Common myeloid progenitor, CD34-positive (primary cell): ENCODE measurements around the gene HOMER1.

ENCODE experiments used
- CTCF ChIA-PET: fragments of 350-600 bp; sonication (Branson Sonifier 250); formaldehyde crosslinking; loops from one replicate; lab custom pipeline; 2021; ENCODE audit warnings: antibody characterized with exemption; lab: Charles Lee
- POLR2A ChIA-PET: fragments of 350-600 bp; sonication (Branson Sonifier 250); formaldehyde crosslinking; loops from one replicate; lab custom pipeline; 2021; ENCODE audit warnings: antibody characterized with exemption; lab: Charles Lee
- DNase-seq, 3 donors: peaks; one replicate each; pipeline versions ENCODE4 v3.0.0 to v3.0.0-alpha.2; 2013
- H3K27ac ChIP-seq, 2 experiments: 1 replicate in 1 of 2; 2 replicates in 1 of 2; pipeline ENCODE4 v1.7.0; 2013; ENCODE audit warnings: inconsistent platforms in 2 of 2, low read length in 2 of 2, mild to moderate bottlenecking in 2 of 2, low read depth in 1 of 2, moderate library complexity in 1 of 2; ENCODE audit not compliant: severe bottlenecking in 2 of 2, insufficient read depth in 1 of 2, poor library complexity in 1 of 2
- H3K27me3 ChIP-seq, 5 experiments: replicated peaks in 2 of 5; 1 replicate in 3 of 5; 2 replicates in 2 of 5; pipeline versions ENCODE4 v1.6.1 to v1.7.0; 2013; ENCODE audit warnings: low read length in 4 of 5, mild to moderate bottlenecking in 2 of 5, moderate library complexity in 2 of 5, inconsistent platforms in 1 of 5; ENCODE audit not compliant: insufficient read depth in 5 of 5, control insufficient read depth in 4 of 5
- H3K36me3 ChIP-seq, 4 experiments: 1 replicate in 2 of 4; 2 replicates in 2 of 4; pipeline versions ENCODE4 v1.6.1 to v1.7.0; 2013; ENCODE audit warnings: low read length in 3 of 4, control low read depth in 1 of 4, mild to moderate bottlenecking in 1 of 4; ENCODE audit not compliant: control insufficient read depth in 4 of 4, insufficient read depth in 4 of 4
- H3K4me1 ChIP-seq, 4 experiments: 1 replicate in 3 of 4; 2 replicates in 1 of 4; pipeline versions ENCODE4 v1.6.1 to v1.7.1; 2013; ENCODE audit warnings: low read length in 3 of 4, mild to moderate bottlenecking in 3 of 4, control low read depth in 1 of 4, inconsistent platforms in 1 of 4, moderate library complexity in 1 of 4; ENCODE audit not compliant: control insufficient read depth in 4 of 4, insufficient read depth in 4 of 4; ENCODE audit errors: control extremely low read depth in 1 of 4
- H3K4me3 ChIP-seq, 7 experiments: 1 replicate in 4 of 7; 2 replicates in 3 of 7; pipeline versions ENCODE4 v1.5.1 to v1.7.0; 2013; ENCODE audit warnings: mild to moderate bottlenecking in 7 of 7, low read length in 6 of 7, moderate library complexity in 6 of 7, inconsistent platforms in 2 of 7, low read depth in 2 of 7, control low read depth in 1 of 7; ENCODE audit not compliant: insufficient read depth in 4 of 7, control insufficient read depth in 1 of 7; ENCODE audit errors: extremely low read depth in 1 of 7
- H3K9me3 ChIP-seq, 5 experiments: 1 replicate in 4 of 5; 2 replicates in 1 of 5; pipeline versions ENCODE4 v1.6.1 to v1.7.1; 2013; ENCODE audit warnings: low read length in 4 of 5, mild to moderate bottlenecking in 2 of 5, inconsistent platforms in 1 of 5, low read depth in 1 of 5, moderate library complexity in 1 of 5; ENCODE audit not compliant: control insufficient read depth in 4 of 5, insufficient read depth in 2 of 5; ENCODE audit errors: control extremely low read depth in 1 of 5
- WGBS: methylation state at CpG from one replicate; pipeline ENCODE4 v1.1.5; 2013; ENCODE audit not compliant: insufficient coverage; 5-methylcytosine and 5-hydroxymethylcytosine counted together

The HOMER1 gene

DNA sequence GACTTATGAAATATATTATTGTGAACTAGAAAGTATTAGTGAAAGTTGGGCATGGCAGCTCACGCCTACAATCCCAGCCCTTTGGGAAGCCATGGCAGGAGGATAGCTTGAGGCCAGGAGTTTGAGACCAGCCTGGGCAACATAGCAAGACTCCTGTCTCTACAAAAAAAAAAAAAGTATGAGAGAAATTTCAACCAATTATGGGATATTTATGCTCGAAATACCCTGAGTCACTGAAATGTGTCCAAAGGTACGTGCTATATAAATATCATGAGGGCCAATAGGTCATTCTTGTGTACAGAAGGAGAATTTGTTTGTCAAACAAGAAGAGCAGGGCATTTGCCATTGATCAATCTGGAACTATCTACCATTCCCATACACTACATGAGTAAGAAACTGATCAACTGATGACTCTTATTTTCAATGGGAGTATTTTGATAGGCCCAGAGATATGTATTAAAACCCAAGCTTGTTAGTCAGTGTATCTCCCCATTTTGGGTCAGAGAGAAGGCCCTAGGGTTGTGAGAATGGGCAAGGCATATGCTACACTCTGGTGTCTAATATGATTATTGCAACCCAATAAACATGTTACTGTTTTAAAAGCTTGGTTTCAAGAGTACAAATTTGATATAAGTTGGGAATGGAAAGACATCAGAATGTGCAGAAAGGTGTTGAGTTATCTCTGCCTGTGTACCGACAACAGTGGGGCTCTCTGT, 21.7 kb upstream of the HOMER1 start:
- ChIA-PET CTCF (interaction anchor here (0.6 kb wide), 2 partner anchors 19 to 644 kb away, joined by 3 read pairs; no protein-coding TSS in a partner anchor), POLR2A (interaction anchor here (0.7 kb wide), 1 partner anchor 39 kb away, joined by 3 read pairs; no protein-coding TSS in a partner anchor)
- no peaks in the 10 kb centered on the region for H3K4me1 ChIP-seq
- DNase-seq: no peak
- no peak overlapping the region for H3K4me3 ChIP-seq
- no peaks in the 10 kb centered on the region for H3K9me3 ChIP-seq
- no peak overlapping the region for H3K27ac ChIP-seq
- H3K36me3 ChIP-seq: no peaks in the 10 kb centered on the region
- 29% methylated on average over 1 of the region's 4 CpGs for WGBS
- H3K27me3 ChIP-seq: no peaks in the 10 kb centered on the region

DNA sequence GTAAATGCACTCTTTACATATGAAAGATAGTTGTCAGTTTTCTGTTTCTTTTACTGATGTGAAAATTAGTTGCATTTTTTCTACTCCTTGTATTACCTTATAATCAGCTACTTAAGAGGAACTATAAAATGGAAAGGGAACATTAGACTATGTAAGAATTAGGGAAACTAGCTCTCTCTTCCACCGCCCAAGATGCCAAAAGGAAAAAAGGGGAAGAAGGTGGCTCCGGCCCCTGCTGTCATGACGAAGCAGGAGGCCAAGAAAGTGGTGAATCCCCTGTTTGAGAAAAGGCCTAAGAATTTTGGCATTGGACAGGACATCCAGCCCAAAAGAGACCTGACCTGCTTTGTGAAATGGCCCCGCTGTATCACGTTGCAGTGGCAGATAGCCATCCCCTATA, 15.2 kb upstream of the HOMER1 start:
- Histone ChIP-seq H3K4me1 (no peaks in the 10 kb centered on the region), H3K4me3 (no peak overlapping the region), H3K9me3 (peaks cover 0 to 12% (median 0%) of the 10 kb centered on the region in 5 experiments), H3K36me3 (no peaks in the 10 kb centered on the region), H3K27ac (no peak overlapping the region), H3K27me3 (no peaks in the 10 kb centered on the region)
- ChIA-PET POLR2A (no interaction called here), CTCF (interaction anchor here (1.5 kb wide), 1 partner anchor 9 kb away, joined by 4 read pairs; no protein-coding TSS in a partner anchor)
- DNase-seq: peak in 1 of 3 donors; percentile 10
- 64% methylated on average over 5 of the region's 5 CpGs for WGBS

DNA sequence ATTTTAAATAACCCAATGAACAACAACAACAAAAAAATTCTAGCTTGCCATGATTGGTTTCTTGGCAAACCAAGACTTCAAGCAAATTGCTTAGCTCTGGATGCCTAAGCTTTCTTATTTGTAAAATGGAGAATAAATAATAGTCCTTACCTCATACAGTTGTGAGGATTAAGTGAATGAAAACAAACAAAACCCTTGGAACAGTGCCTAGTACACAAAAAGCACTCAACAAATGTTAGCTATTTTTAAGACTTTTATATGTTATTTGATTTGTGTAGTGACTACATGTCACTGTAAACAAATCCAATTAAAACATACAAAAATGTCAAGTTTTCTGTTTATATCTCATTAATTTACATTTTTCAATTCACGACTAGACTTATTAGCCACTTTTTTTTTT, 13.5 kb upstream of the HOMER1 start:
- H3K4me3 ChIP-seq: no peak overlapping the region
- no peak for DNase-seq
- CTCF ChIA-PET: interaction anchor here (0.6 to 0.8 kb wide), 2 partner anchors 13 to 85 kb away, joined by 3 read pairs; no protein-coding TSS in a partner anchor
- no peak overlapping the region for H3K27ac ChIP-seq
- H3K9me3 ChIP-seq: peaks cover 0 to 12% (median 0%) of the 10 kb centered on the region in 5 experiments
- H3K36me3 ChIP-seq: no peaks in the 10 kb centered on the region
- POLR2A ChIA-PET: no interaction called here
- no peaks in the 10 kb centered on the region for H3K27me3 ChIP-seq
- no CpG with 5 or more reads among the region's 1 CpG for WGBS
- no peaks in the 10 kb centered on the region for H3K4me1 ChIP-seq

DNA sequence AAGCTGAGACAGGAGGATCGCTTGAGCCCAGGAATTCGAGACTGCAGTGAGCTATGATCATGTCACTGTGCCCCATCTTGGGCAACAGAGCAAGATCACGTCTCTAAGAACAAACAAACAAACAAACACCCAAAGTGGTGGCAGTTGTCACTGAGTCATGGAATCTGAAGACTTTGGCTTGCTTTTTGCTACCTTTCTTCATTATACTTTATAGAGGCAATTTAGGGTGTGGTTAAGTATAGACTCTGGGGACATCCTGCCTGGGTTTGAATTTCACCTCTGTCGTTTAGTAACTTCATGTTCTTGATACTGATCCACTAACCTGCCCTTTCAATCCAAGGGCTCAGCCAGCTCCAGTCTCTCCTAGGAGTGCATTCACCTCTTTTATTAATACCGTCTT, 13.0 kb upstream of the HOMER1 start:
- Histone ChIP-seq H3K27me3 (no peaks in the 10 kb centered on the region), H3K27ac (no peak overlapping the region), H3K4me3 (no peak overlapping the region), H3K9me3 (peaks cover 0 to 12% (median 0%) of the 10 kb centered on the region in 5 experiments), H3K36me3 (no peaks in the 10 kb centered on the region), H3K4me1 (no peaks in the 10 kb centered on the region)
- 87% methylated on average over 3 of the region's 5 CpGs for WGBS
- DNase-seq: no peak
- ChIA-PET CTCF (interaction anchor here (0.6 to 0.8 kb wide), 2 partner anchors 14 to 86 kb away, joined by 3 read pairs; no protein-coding TSS in a partner anchor), POLR2A (no interaction called here)

DNA sequence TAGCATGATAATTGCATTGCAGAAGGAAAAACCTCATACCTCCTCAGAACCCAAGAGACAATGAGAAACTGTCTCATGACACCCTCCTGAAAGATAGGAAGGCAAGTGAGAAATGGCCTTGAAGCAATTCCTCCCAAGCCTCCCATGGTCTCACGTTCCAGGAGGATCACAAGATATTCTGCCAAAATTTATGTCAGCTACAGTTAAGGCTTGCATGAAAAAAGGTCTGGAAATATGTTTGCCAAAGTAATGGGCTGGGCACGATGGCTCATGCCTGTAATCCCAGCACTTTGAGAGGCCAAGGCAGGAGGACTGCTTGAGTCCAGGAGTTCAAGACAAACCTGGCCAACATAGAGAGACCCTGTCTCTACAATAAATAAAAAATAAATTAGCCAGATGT, 12.6 kb upstream of the HOMER1 start:
- CTCF ChIA-PET: no interaction called here
- DNase-seq: no peak

DNA sequence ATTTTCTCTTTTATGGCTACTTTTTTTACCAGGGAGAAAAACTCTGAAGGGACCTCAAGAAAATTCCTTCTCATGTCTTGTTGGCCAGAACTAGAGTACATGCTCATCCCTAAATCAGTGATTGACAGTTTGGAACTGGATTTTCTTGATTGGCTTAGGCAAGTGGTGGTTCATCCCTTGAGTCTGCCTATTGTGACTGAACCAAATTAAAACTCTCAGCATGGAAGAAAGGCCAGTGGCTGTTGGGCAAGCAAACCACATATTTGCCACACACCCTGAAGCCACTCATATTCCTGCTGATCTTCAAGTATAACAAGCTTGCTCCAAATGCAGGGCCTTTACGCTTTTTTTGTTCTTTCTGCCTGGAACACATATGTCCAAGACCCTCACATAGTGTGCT, 7.2 kb upstream of the HOMER1 start:
- Histone ChIP-seq H3K36me3 (no peaks in the 10 kb centered on the region), H3K4me1 (no peaks in the 10 kb centered on the region), H3K4me3 (no peak overlapping the region), H3K9me3 (peaks cover 0 to 8% (median 0%) of the 10 kb centered on the region in 5 experiments), H3K27ac (no peak overlapping the region), H3K27me3 (peaks cover 0 to 4% (median 0%) of the 10 kb centered on the region in 5 experiments)
- CTCF ChIA-PET: interaction anchor here (0.6 kb wide), 1 partner anchor 571 kb away, joined by 5 read pairs; no protein-coding TSS in a partner anchor
- POLR2A ChIA-PET: no interaction called here
- 100% methylated on average over 1 of the region's 1 CpG for WGBS
- no peak for DNase-seq

More for the DNA sequence above, 12.6 kb upstream of the HOMER1 start:
- Histone ChIP-seq H3K4me3 (no peak overlapping the region), H3K27me3 (no peaks in the 10 kb centered on the region), H3K9me3 (peaks cover 0 to 12% (median 0%) of the 10 kb centered on the region in 5 experiments), H3K27ac (no peak overlapping the region), H3K4me1 (no peaks in the 10 kb centered on the region), H3K36me3 (no peaks in the 10 kb centered on the region)
- POLR2A ChIA-PET: no interaction called here
- 100% methylated on average over 2 of the region's 2 CpGs for WGBS

DNA sequence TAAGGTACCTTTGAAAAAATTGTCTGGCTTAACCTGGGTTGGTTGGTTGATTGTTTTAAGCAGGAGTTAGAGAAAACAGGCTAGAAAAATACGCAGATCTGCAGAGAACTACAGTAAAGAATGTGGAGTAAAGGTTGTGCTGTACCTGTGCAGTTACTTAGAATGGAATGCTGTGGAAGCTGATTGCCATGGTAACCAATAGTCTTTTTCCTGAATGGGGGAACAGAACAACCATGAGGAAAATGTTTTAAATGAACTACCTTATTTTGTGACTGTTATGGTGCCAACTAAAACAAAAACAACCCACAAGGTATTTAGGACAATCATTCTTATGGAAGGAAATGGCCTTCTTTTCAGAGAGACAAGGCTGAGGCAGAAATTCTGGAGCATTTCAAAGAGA, 4.8 kb upstream of the HOMER1 start:
- H3K27me3 ChIP-seq: peaks cover 0 to 9% (median 4%) of the 10 kb centered on the region in 5 experiments
- H3K4me1 ChIP-seq: peaks cover 3 to 13% (median 7%) of the 10 kb centered on the region in 4 experiments
- no peak overlapping the region for H3K27ac ChIP-seq
- no peaks in the 10 kb centered on the region for H3K36me3 ChIP-seq
- H3K4me3 ChIP-seq: no peak overlapping the region
- DNase-seq: no peak
- WGBS: 100% methylated on average over 1 of the region's 1 CpG
- no peaks in the 10 kb centered on the region for H3K9me3 ChIP-seq
- POLR2A ChIA-PET: no interaction called here
- CTCF ChIA-PET: no interaction called here
